Lower leg skin (tissue), 3 donors: ENCODE data around the gene GPR137B.

Experiments used
- CTCF ChIP-seq, 3 donors: fragments of 450-650 bp; IDR thresholded peaks; one replicate each; pipeline ENCODE4 v1.5.1; 2016; ENCODE audit warnings: antibody characterized with exemption in 3 of 3, mild to moderate bottlenecking in 3 of 3, moderate library complexity in 2 of 3
- POLR2A ChIP-seq, 2 donors: fragments of 450-650 bp; IDR thresholded peaks; one replicate each; pipeline ENCODE4 v1.6.1; 2016 to 2017; ENCODE audit warnings: antibody characterized with exemption in 2 of 2, mild to moderate bottlenecking in 1 of 2, moderate library complexity in 1 of 2

GRCh38 chr1:236211815-236212214 is 69.5 kb downstream of the GPR137B start:
- TF ChIP-seq CTCF (IDR thresholded peaks at IDR 0.05) (no peak), POLR2A (IDR thresholded peaks at IDR 0.05) (no peak)
